ENCODE results near the gene CA10. TPM values are rescaled to one million over a fixed set of nuclear protein-coding genes. Genes with fewer than 3 reads are reported as not detected.

CA10 gene
- total and polyA plus RNA-seq, 2 experiments from 2014 or later: not detected

DNA sequence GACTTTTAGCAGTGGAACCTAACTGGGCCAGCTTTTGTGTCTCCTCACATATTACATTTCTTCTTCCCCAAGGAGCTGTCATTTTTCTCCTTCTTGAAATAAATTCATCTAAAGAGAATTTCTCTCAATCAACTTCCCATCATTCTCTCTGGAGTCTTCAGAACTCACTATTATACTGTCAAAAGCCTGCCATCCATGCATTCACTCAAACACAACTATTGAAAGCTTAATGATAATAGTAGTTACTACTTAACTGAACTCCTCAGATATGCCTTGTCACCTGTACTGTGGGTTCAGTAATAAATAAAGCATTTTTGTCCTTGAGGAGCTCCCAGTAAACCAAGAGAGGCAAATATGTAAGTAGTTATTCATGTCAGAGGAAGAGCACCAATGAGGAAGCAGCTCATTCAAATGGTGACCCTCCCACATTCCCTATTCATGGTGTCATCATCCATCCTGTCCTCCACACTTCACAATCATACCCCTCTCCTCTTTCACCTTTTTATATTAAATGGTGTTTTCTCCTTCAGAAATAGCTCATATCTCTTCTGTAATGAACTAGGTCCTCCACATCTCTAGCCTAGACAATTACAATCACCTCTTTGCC lies 162.6 kb downstream of the CA10 start:
- H3F3A ChIP-seq (ENCODE audit: insufficient read depth): no peaks in the 10 kb centered on the region
- H3K9me2 ChIP-seq (ENCODE audit: insufficient read depth): no peaks in the 10 kb centered on the region
- H4K20me1 ChIP-seq (ENCODE audit: insufficient read depth): no peaks in the 10 kb centered on the region
- no peak overlapping the region for H3K27ac ChIP-seq
- DNase-seq: no peak
- no peak overlapping the region for H3K4me3 ChIP-seq
- TF ChIP-seq EZH2 (IDR thresholded peaks at IDR 0.05; ENCODE audit: insufficient read depth, poor library complexity, severe bottlenecking) (no peak), EZH2phosphoT487 (IDR thresholded peaks at IDR 0.05; ENCODE audit: insufficient read depth, low read depth) (no peak)
- H3K4me1 ChIP-seq (ENCODE audit: insufficient read depth): no peaks in the 10 kb centered on the region
- no peak overlapping the region for H2AFZ ChIP-seq
- no peaks in the 10 kb centered on the region for H3K79me2 ChIP-seq (ENCODE audit: insufficient read depth)
- no peaks in the 10 kb centered on the region for H3K36me3 ChIP-seq (ENCODE audit: low read depth)
- H3K9ac ChIP-seq: no peak overlapping the region
- no peaks in the 10 kb centered on the region for H3K27me3 ChIP-seq (replicated peaks; ENCODE audit: insufficient read depth)
- no peak overlapping the region for H3K4me2 ChIP-seq (ENCODE audit: unreplicated experiment)
- in situ Hi-C loops (cut with MboI): no loop called here
- no peaks in the 10 kb centered on the region for H3K9me3 ChIP-seq (ENCODE audit: low read depth)

DNA sequence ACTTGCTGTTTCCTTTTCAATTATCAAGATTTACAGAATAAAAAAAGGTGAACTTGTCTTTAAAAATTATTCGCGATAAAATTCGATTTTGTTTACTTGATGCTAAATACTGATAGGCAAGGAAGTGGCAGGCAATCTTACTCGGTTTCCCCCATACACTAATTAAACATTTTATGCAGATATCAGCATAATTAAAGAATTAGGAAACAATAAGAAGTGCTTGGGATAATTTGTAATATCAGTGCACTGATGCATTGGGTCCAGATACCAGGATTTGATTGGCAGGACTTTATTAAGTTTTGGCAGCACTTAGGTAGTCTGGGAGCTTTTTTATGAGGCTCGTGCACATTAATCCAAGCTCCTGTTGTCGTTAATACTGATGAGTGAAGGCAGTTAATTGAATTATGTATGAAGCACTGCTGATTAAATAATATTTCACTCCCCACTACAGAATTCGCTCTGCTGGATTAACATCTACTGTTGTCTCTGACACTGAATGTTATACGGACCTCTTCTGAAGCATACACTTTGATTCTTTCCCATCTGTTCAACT lies 165.6 kb downstream of the CA10 start:
- no peak for DNase-seq
- no peak overlapping the region for H3K27ac ChIP-seq
- no peaks in the 10 kb centered on the region for H3K36me3 ChIP-seq (ENCODE audit: low read depth)
- H3F3A ChIP-seq (ENCODE audit: insufficient read depth): no peaks in the 10 kb centered on the region
- H3K9me3 ChIP-seq (ENCODE audit: low read depth): no peaks in the 10 kb centered on the region
- no peak overlapping the region for H3K4me2 ChIP-seq (ENCODE audit: unreplicated experiment)
- H3K4me1 ChIP-seq (ENCODE audit: insufficient read depth): no peaks in the 10 kb centered on the region
- H3K9ac ChIP-seq: no peak overlapping the region
- no peaks in the 10 kb centered on the region for H3K27me3 ChIP-seq (replicated peaks; ENCODE audit: insufficient read depth)
- no peaks in the 10 kb centered on the region for H4K20me1 ChIP-seq (ENCODE audit: insufficient read depth)
- WGBS, 2 experiments (ENCODE audit: low coverage in 1 of 2, low lambda C conversion rate in 2 of 2, missing lambda C conversion rate in 2 of 2): 44% methylated on average over 8 of the region's 8 CpGs
- H3K79me2 ChIP-seq (ENCODE audit: insufficient read depth): no peaks in the 10 kb centered on the region
- no peaks in the 10 kb centered on the region for H3K9me2 ChIP-seq (ENCODE audit: insufficient read depth)
- TF ChIP-seq EZH2 (IDR thresholded peaks at IDR 0.05; ENCODE audit: insufficient read depth, poor library complexity, severe bottlenecking) (no peak), EZH2phosphoT487 (IDR thresholded peaks at IDR 0.05; ENCODE audit: insufficient read depth, low read depth) (no peak)
- no peak overlapping the region for H2AFZ ChIP-seq
- no peak overlapping the region for H3K4me3 ChIP-seq
- in situ Hi-C loops (cut with MboI): no loop called here

DNA sequence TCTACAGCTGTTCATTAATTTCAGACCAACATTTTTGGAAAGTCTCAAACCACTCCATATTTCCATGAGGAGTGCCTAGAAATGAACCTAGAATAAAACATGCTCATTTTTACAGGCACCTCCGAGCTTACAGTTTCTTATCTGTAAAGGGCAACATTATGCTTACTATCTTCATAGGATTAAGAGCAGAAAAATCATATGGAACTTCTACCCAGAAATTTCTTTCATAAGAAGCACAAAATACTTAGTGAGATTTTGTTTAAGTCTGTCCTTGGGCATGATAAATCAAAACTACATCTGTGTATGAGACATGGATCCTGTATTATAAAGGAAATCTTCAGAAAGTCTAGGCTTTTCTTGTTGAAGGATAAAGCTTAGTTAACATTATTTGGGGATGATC lies 187.4 kb downstream of the CA10 start:
- TF ChIP-seq EZH2 (IDR thresholded peaks at IDR 0.05; ENCODE audit: insufficient read depth, poor library complexity, severe bottlenecking): no peak
- TF ChIP-seq EZH2phosphoT487 (IDR thresholded peaks at IDR 0.05; ENCODE audit: insufficient read depth, low read depth): no peak
- Histone ChIP-seq H3K9me3 (ENCODE audit: low read depth) (no peaks in the 10 kb centered on the region), H3K79me2 (ENCODE audit: insufficient read depth) (no peaks in the 10 kb centered on the region), H3K9ac (no peak overlapping the region), H3F3A (ENCODE audit: insufficient read depth) (no peaks in the 10 kb centered on the region), H2AFZ (no peak overlapping the region), H3K4me3 (no peak overlapping the region), H3K4me2 (ENCODE audit: unreplicated experiment) (no peak overlapping the region), H3K4me1 (ENCODE audit: insufficient read depth) (no peaks in the 10 kb centered on the region), H3K36me3 (ENCODE audit: low read depth) (no peaks in the 10 kb centered on the region), H4K20me1 (ENCODE audit: insufficient read depth) (no peaks in the 10 kb centered on the region), H3K27ac (no peak overlapping the region), H3K27me3 (replicated peaks; ENCODE audit: insufficient read depth) (no peaks in the 10 kb centered on the region), H3K9me2 (ENCODE audit: insufficient read depth) (no peaks in the 10 kb centered on the region)
- 5 to 8% methylated on average over 1 of the region's 1 CpG for WGBS, 2 experiments (ENCODE audit: low coverage in 1 of 2, low lambda C conversion rate in 2 of 2, missing lambda C conversion rate in 2 of 2)
- in situ Hi-C loops (cut with MboI): no loop called here
- DNase-seq: no peak

DNA sequence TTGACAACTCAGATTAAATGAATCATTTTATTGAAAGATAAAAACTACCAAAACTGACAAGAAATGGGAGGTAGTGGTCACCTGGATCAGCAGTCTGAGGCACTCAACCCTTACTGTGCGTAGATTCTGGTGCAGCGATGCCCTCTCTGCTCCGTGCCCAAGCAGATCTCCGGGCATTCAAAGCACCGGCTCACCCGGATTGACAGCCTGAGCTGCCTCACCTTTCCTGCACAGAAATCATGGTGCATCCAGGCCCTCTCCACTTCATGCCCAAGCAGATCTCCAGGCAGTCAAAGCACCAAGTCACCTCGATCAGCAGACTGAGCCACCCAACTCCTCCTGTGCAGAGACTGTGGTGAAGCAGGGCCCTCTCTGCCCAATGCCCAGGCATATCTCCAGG lies 196.8 kb downstream of the CA10 start:
- H3K27me3 ChIP-seq (replicated peaks; ENCODE audit: insufficient read depth): no peaks in the 10 kb centered on the region
- H3K9ac ChIP-seq: no peak overlapping the region
- H3K79me2 ChIP-seq (ENCODE audit: insufficient read depth): no peaks in the 10 kb centered on the region
- no peak overlapping the region for H2AFZ ChIP-seq
- WGBS, 2 experiments (ENCODE audit: low coverage in 1 of 2, low lambda C conversion rate in 2 of 2, missing lambda C conversion rate in 2 of 2): 42 to 59% methylated on average over 7 of the region's 7 CpGs
- H3K4me1 ChIP-seq (ENCODE audit: insufficient read depth): no peaks in the 10 kb centered on the region
- H4K20me1 ChIP-seq (ENCODE audit: insufficient read depth): no peaks in the 10 kb centered on the region
- H3K9me3 ChIP-seq (ENCODE audit: low read depth): no peaks in the 10 kb centered on the region
- H3K36me3 ChIP-seq (ENCODE audit: low read depth): no peaks in the 10 kb centered on the region
- in situ Hi-C loops (cut with MboI): no loop called here
- no peak for DNase-seq
- H3K9me2 ChIP-seq (ENCODE audit: insufficient read depth): no peaks in the 10 kb centered on the region
- H3K4me3 ChIP-seq: no peak overlapping the region
- no peak overlapping the region for H3K27ac ChIP-seq
- no peak overlapping the region for H3K4me2 ChIP-seq (ENCODE audit: unreplicated experiment)
- TF ChIP-seq EZH2 (IDR thresholded peaks at IDR 0.05; ENCODE audit: insufficient read depth, poor library complexity, severe bottlenecking): no peak
- TF ChIP-seq EZH2phosphoT487 (IDR thresholded peaks at IDR 0.05; ENCODE audit: insufficient read depth, low read depth): no peak
- H3F3A ChIP-seq (ENCODE audit: insufficient read depth): no peaks in the 10 kb centered on the region

DNA sequence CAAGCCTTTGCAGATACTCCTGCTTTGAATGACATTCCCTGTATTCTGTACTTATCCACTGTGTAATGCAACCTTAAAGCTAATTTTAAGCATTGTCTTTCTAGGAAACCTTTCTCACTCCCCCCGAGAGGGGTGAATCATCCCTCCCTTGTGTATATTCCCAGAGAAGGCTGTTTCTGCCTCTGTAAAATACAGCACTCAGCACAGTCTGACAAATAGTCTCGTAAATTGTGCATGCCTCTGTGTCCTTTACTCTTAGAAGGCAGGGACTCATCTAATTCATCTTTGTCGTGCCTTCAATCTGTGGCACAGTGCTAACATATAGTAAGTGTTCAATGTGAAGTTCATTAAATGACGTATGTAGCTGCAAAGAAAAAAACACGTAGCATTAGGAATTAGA lies 200.7 kb downstream of the CA10 start:
- Histone ChIP-seq H3K27ac (no peak overlapping the region), H3K9ac (no peak overlapping the region), H3K4me2 (ENCODE audit: unreplicated experiment) (no peak overlapping the region), H2AFZ (no peak overlapping the region), H3K4me3 (no peak overlapping the region), H3K9me2 (ENCODE audit: insufficient read depth) (no peaks in the 10 kb centered on the region), H3K79me2 (ENCODE audit: insufficient read depth) (no peaks in the 10 kb centered on the region), H3K4me1 (ENCODE audit: insufficient read depth) (no peaks in the 10 kb centered on the region), H4K20me1 (ENCODE audit: insufficient read depth) (no peaks in the 10 kb centered on the region), H3K36me3 (ENCODE audit: low read depth) (no peaks in the 10 kb centered on the region), H3K27me3 (replicated peaks; ENCODE audit: insufficient read depth) (no peaks in the 10 kb centered on the region), H3K9me3 (ENCODE audit: low read depth) (no peaks in the 10 kb centered on the region), H3F3A (ENCODE audit: insufficient read depth) (no peaks in the 10 kb centered on the region)
- DNase-seq: no peak
- TF ChIP-seq EZH2phosphoT487 (IDR thresholded peaks at IDR 0.05; ENCODE audit: insufficient read depth, low read depth): no peak
- TF ChIP-seq EZH2 (IDR thresholded peaks at IDR 0.05; ENCODE audit: insufficient read depth, poor library complexity, severe bottlenecking): no peak
- in situ Hi-C loops (cut with MboI): no loop called here
- WGBS, 2 experiments (ENCODE audit: low coverage in 1 of 2, low lambda C conversion rate in 2 of 2, missing lambda C conversion rate in 2 of 2): 4 to 6% methylated on average over 5 of the region's 5 CpGs
